ENCODE data around the gene POFUT1.
"Not testable (repeated sequence)": the region's sequence is repeated elsewhere in the genome, so short reads cannot be mapped to it uniquely, and the experiment has no call there.

POFUT1 gene

GRCh38 chr20:32236819-32237218 lies 29.1 kb downstream of the POFUT1 start:
- DNase-seq: no peak

- DNase-seq: no peak
Observed at GRCh38 chr20:32237419-32237818, 29.7 kb downstream of the POFUT1 start.

- no peak for DNase-seq
Observed at GRCh38 chr20:32238483-32239425, 31.1 kb downstream of the POFUT1 start.

GRCh38 chr20:32240205-32240604 lies 32.5 kb downstream of the POFUT1 start:
- DNase-seq: no peak

- DNase-seq: no peak
Observed at GRCh38 chr20:32241807-32242206, 34.1 kb downstream of the POFUT1 start.

GRCh38 chr20:32244150-32244823 lies 36.6 kb downstream of the POFUT1 start:
- no peak for DNase-seq

- no peak for DNase-seq
Observed at GRCh38 chr20:32244959-32245358, 37.3 kb downstream of the POFUT1 start.

GRCh38 chr20:32246208-32246607 lies 38.5 kb downstream of the POFUT1 start:
- not testable (repeated sequence) for DNase-seq

GRCh38 chr20:32248043-32248442 lies 40.4 kb downstream of the POFUT1 start:
- DNase-seq: no peak

- DNase-seq: no peak
Observed at GRCh38 chr20:32249030-32249738, 41.5 kb downstream of the POFUT1 start.

- DNase-seq: no peak
Observed at GRCh38 chr20:32251470-32251869, 43.8 kb downstream of the POFUT1 start.

- DNase-seq: no peak
Observed at GRCh38 chr20:32252189-32252588, 44.5 kb downstream of the POFUT1 start.

- not testable (repeated sequence) for DNase-seq
Observed at GRCh38 chr20:32260973-32261372, 53.3 kb downstream of the POFUT1 start.

- no peak for DNase-seq
Observed at GRCh38 chr20:32261644-32262043, 54.0 kb downstream of the POFUT1 start.

GRCh38 chr20:32263398-32263954 lies 55.8 kb downstream of the POFUT1 start:
- no peak for DNase-seq

- no peak for DNase-seq
Observed at GRCh38 chr20:32271620-32272019, 63.9 kb downstream of the POFUT1 start.

- no peak for DNase-seq
Observed at GRCh38 chr20:32274359-32274758, 66.7 kb downstream of the POFUT1 start.

- DNase-seq: not testable (repeated sequence)
Observed at GRCh38 chr20:32275163-32275562, 67.5 kb downstream of the POFUT1 start.

- peak; percentile 89 for DNase-seq
Observed at GRCh38 chr20:32277361-32278198, 69.9 kb downstream of the POFUT1 start, which contains the start of gene KIF3B. Gene KIF3B (plus strand): TSS chr20:32277651. CDS start chr20:32309778, 32,127 bp downstream.

GRCh38 chr20:32278199-32278643 lies 70.5 kb downstream of the POFUT1 start:
- DNase-seq: no peak

GRCh38 chr20:32281711-32282110 lies 74.0 kb downstream of the POFUT1 start:
- DNase-seq: no peak

- DNase-seq: no peak
Observed at GRCh38 chr20:32282461-32282860, 74.8 kb downstream of the POFUT1 start.

All from eye (tissue), 1 donor.